H9 (cell line): Measurements from ENCODE around the gene SNAI1. TPM values are rescaled to one million over a fixed set of nuclear protein-coding genes. Genes with fewer than 3 reads are reported as not detected.

Source experiments
- DNase-seq: peaks from one replicate; pipeline ENCODE4 v3.0.0-alpha.2; 2017
- H2AFZ ChIP-seq: one replicate; pipeline ENCODE4 v1.6.1; 2013; ENCODE audit warnings: mild to moderate bottlenecking, low read length, control low read depth, moderate library complexity
- H2AK5ac ChIP-seq: 2 replicates; pipeline ENCODE4 v1.6.1; 2013; ENCODE audit warnings: low read length, control low read depth, mixed read lengths; ENCODE audit not compliant: insufficient read length
- H2BK120ac ChIP-seq: one replicate; pipeline ENCODE4 v1.6.1; 2013; ENCODE audit warnings: low read depth, mild to moderate bottlenecking, low read length, control low read depth, inconsistent platforms; ENCODE audit not compliant: poor library complexity, severe bottlenecking
- H2BK12ac ChIP-seq: 2 replicates; pipeline ENCODE4 v1.6.1; 2013; ENCODE audit warnings: low read length, control low read depth, mixed read lengths, low read depth; ENCODE audit not compliant: insufficient read length
- H2BK15ac ChIP-seq: 2 replicates; pipeline ENCODE4 v1.6.1; 2013; ENCODE audit warnings: low read depth, low read length, control low read depth
- H2BK20ac ChIP-seq: one replicate; pipeline ENCODE4 v1.6.1; 2013; ENCODE audit warnings: low read depth, mild to moderate bottlenecking, low read length, control low read depth, inconsistent platforms; ENCODE audit not compliant: poor library complexity, severe bottlenecking
- H2BK5ac ChIP-seq: 2 replicates; pipeline ENCODE4 v1.6.1; 2013; ENCODE audit warnings: low read length, control low read depth, mixed read lengths; ENCODE audit not compliant: insufficient read length
- H3K14ac ChIP-seq: 2 replicates; pipeline ENCODE4 v1.6.1; 2013; ENCODE audit warnings: low read length, control low read depth; ENCODE audit not compliant: insufficient read depth
- H3K18ac ChIP-seq: 2 replicates; pipeline ENCODE4 v1.6.1; 2013; ENCODE audit warnings: low read depth, mild to moderate bottlenecking, mixed read lengths, low read length, control low read depth; ENCODE audit not compliant: insufficient read length
- H3K23ac ChIP-seq: 2 replicates; pipeline ENCODE4 v1.6.1; 2013; ENCODE audit warnings: low read length, control low read depth, mixed read lengths, low read depth; ENCODE audit not compliant: insufficient read length
- H3K23me2 ChIP-seq: 2 replicates; pipeline ENCODE4 v1.6.1; 2013; ENCODE audit warnings: low read depth, mild to moderate bottlenecking, mixed read lengths, low read length, control low read depth; ENCODE audit not compliant: insufficient read length, poor library complexity, severe bottlenecking
- H3K27ac ChIP-seq: 2 replicates; pipeline ENCODE4 v1.5.1; 2013; ENCODE audit warnings: low read length, control low read depth, mixed read lengths, low read depth; ENCODE audit not compliant: insufficient read length
- H3K27me3 ChIP-seq: 2 replicates; pipeline ENCODE4 v1.6.1; 2013; ENCODE audit warnings: low read length, control low read depth, inconsistent platforms; ENCODE audit not compliant: insufficient read depth
- H3K4ac ChIP-seq: 2 replicates; pipeline ENCODE4 v1.6.1; 2013; ENCODE audit warnings: low read depth, mild to moderate bottlenecking, control low read depth, inconsistent platforms, low read length, moderate library complexity
- H3K4me1 ChIP-seq: 2 replicates; pipeline ENCODE4 v1.6.1; 2013; ENCODE audit warnings: low read length, control low read depth, inconsistent platforms; ENCODE audit not compliant: insufficient read depth
- H3K4me2 ChIP-seq: 2 replicates; pipeline ENCODE4 v1.6.1; 2013; ENCODE audit warnings: low read length, control low read depth, mixed read lengths; ENCODE audit not compliant: insufficient read length, insufficient read depth
- H3K56ac ChIP-seq: 2 replicates; pipeline ENCODE4 v1.6.1; 2013; ENCODE audit warnings: low read depth, mild to moderate bottlenecking, mixed read lengths, low read length, control low read depth; ENCODE audit not compliant: insufficient read length
- H3K79me1 ChIP-seq: 2 replicates; pipeline ENCODE4 v1.6.1; 2013; ENCODE audit warnings: low read depth, mild to moderate bottlenecking, moderate library complexity, low read length, control low read depth, inconsistent platforms; ENCODE audit not compliant: insufficient read depth, poor library complexity, severe bottlenecking
- H3K79me2 ChIP-seq: 2 replicates; pipeline ENCODE4 v1.6.1; 2013; ENCODE audit warnings: low read length, control low read depth, inconsistent platforms; ENCODE audit not compliant: insufficient read depth
- H3K9ac ChIP-seq: 2 replicates; pipeline ENCODE4 v1.6.1; 2013; ENCODE audit warnings: low read length, control low read depth, mixed read lengths; ENCODE audit not compliant: insufficient read length; ENCODE audit errors: extremely low read depth
- H3K9me3 ChIP-seq: one replicate; pipeline ENCODE4 v1.6.1; 2013; ENCODE audit warnings: low read depth, low read length, inconsistent platforms; ENCODE audit not compliant: control insufficient read depth
- H3T11ph ChIP-seq: one replicate; pipeline ENCODE4 v1.6.1; 2013; ENCODE audit warnings: mild to moderate bottlenecking, low read length, control low read depth, inconsistent platforms
- H4K20me1 ChIP-seq: one replicate; pipeline ENCODE4 v1.6.1; 2013; ENCODE audit not compliant: control insufficient read depth, insufficient read length, insufficient read depth
- H4K5ac ChIP-seq: 2 replicates; pipeline ENCODE4 v1.6.1; 2013; ENCODE audit warnings: low read depth, mild to moderate bottlenecking, mixed read lengths, low read length, control low read depth; ENCODE audit not compliant: insufficient read length
- H4K8ac ChIP-seq: replicated peaks from 2 replicates; pipeline ENCODE4 v1.6.1; 2013; ENCODE audit warnings: low read length, control low read depth, mixed read lengths, low read depth; ENCODE audit not compliant: insufficient read length
- H4K91ac ChIP-seq: 2 replicates; pipeline ENCODE4 v1.6.1; 2013; ENCODE audit warnings: low read depth, mild to moderate bottlenecking, moderate library complexity, mixed read lengths, low read length, control low read depth; ENCODE audit not compliant: insufficient read length
- H3K27ac Mint-ChIP-seq, 3 experiments: 2 replicates in 2 of 3; 3 replicates in 1 of 3; pipeline ENCODE4 v1.8.0; 2020 to 2021; ENCODE audit warnings: mixed read lengths in 3 of 3, mild to moderate bottlenecking in 1 of 3, moderate library complexity in 1 of 3
- H3K27me3 Mint-ChIP-seq: 2 replicates; pipeline ENCODE4 v1.8.0; 2021; ENCODE audit warnings: low read depth, mild to moderate bottlenecking, moderate library complexity, mixed read lengths
- H3K36me3 Mint-ChIP-seq, 3 experiments: 2 replicates in 2 of 3; 3 replicates in 1 of 3; pipeline ENCODE4 v1.8.0; 2020 to 2021; ENCODE audit warnings: low read depth in 3 of 3, mixed read lengths in 3 of 3; ENCODE audit not compliant: insufficient read depth in 1 of 3
- H3K4me1 Mint-ChIP-seq, 2 experiments: 2 replicates each; pipeline ENCODE4 v1.8.0; 2020; ENCODE audit warnings: mixed read lengths in 2 of 2
- H3K4me3 Mint-ChIP-seq, 2 experiments: 2 replicates in 1 of 2; 3 replicates in 1 of 2; pipeline ENCODE4 v1.8.0; 2020 to 2021; ENCODE audit warnings: mild to moderate bottlenecking in 2 of 2, mixed read lengths in 2 of 2, moderate library complexity in 1 of 2
- H3K9me3 Mint-ChIP-seq, 2 experiments: 2 replicates in 1 of 2; 3 replicates in 1 of 2; pipeline ENCODE4 v1.8.0; 2020; ENCODE audit warnings: mild to moderate bottlenecking in 2 of 2, mixed read lengths in 2 of 2, moderate library complexity in 1 of 2
- WGBS: extraction: QIAGEN DNeasy Blood & Tissue Kit; methylation state at CpG from one replicate; pipeline ENCODE4 v1.1.7; 2013; ENCODE audit warnings: missing lambda C conversion rate, low lambda C conversion rate, mixed read lengths; ENCODE audit not compliant: insufficient read length; ENCODE audit errors: extremely low coverage; 5-methylcytosine and 5-hydroxymethylcytosine counted together
- total RNA-seq: library from RNA; stranded (reverse); gene quantifications from 2 replicates; pipeline ENCODE4 v1.2.1, GENCODE V29; 2021
- TF ChIP-seq, protein P1 (sequence below): fragments of 200-600 bp; sonication (generic); conservative IDR thresholded peaks from 3 replicates; pipeline ENCODE4 v1.8.0; 2021; ENCODE audit warnings: antibody characterized with exemption, mild to moderate bottlenecking

The SNAI1 gene
- total RNA-seq, 1 experiment from 2014 or later, result 7.0 TPM

DNA sequence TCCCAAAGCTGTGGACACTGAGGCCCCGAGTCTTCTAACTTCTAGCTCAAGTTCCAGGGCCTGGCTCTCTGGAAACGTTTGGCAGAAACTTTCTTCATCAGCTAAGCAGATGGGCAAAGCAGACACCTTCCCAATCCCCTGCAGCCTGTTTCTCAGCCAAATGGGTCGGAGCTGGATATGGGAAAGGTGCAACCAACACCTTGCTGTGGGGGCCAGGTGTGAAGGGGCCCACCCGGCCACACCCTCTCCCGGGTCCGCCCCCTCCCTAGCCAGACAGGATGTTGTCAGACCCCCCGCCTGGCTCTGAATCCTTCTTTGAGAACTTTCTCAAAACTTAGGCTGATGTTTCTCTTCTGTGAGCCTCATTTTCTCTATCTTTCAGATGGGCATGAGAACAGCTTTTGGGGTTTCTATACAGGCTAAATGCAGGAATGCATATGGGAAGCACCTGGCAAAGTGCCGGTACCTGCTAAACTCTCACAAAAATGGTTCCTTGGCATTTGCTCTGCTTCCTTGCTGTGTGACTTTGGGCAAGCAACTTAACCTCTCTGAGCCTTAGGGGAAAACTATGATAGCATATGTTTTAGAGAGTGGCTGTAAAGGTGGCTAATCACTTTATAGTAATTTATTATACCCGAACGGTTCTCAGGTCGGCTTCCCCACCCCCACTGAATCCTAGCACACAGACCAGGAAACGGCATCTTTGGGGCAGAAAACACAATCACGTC lies 1.8 kb downstream of the SNAI1 start:
- Histone ChIP-seq H3K79me1 (no peaks in the 10 kb centered on the region), H2BK20ac (no peak overlapping the region), H3K4me2 (no peak overlapping the region), H4K8ac (no peak overlapping the region), H3K27me3 (peaks cover 2% of the 10 kb centered on the region; the same call in 1 of the 2 replicates), H3K18ac (no peak overlapping the region), H3T11ph (no peak overlapping the region), H4K20me1 (peaks cover 2% of the 10 kb centered on the region), H3K23ac (no peak overlapping the region), H3K9me3 (no peaks in the 10 kb centered on the region), H2BK15ac (no peak overlapping the region), H2BK120ac (no peak overlapping the region), H2BK5ac (no peak overlapping the region), H3K56ac (no peak overlapping the region), H4K5ac (no peak overlapping the region), H3K27ac (no peak overlapping the region), H3K79me2 (no peaks in the 10 kb centered on the region; the same call in 1 of the 2 replicates), H3K4me1 (peaks cover 17% of the 10 kb centered on the region), H3K4ac (no peak overlapping the region), H2AFZ (no peak overlapping the region), H3K23me2 (peaks cover 15% of the 10 kb centered on the region), H3K14ac (no peak overlapping the region), H4K91ac (no peak overlapping the region), H2AK5ac (no peak overlapping the region), H3K9ac (no peak overlapping the region), H2BK12ac (no peak overlapping the region)
- Mint-ChIP-seq H3K36me3 (peaks cover 13 to 37% (median 22%) of the 10 kb centered on the region in 3 experiments; a peak in 6 of 7 replicates), H3K9me3 (peaks cover 0 to 2% of the 10 kb centered on the region in 2 experiments; a peak in 1 of 5 replicates), H3K4me3 (peak overlapping the region; percentile 78 to 95), H3K27me3 (peaks cover 30% of the 10 kb centered on the region), H3K27ac (no peak overlapping the region), H3K4me1 (peaks cover 74 to 90% of the 10 kb centered on the region in 2 experiments)
- no peak for DNase-seq
- TF ChIP-seq, protein P1, sequence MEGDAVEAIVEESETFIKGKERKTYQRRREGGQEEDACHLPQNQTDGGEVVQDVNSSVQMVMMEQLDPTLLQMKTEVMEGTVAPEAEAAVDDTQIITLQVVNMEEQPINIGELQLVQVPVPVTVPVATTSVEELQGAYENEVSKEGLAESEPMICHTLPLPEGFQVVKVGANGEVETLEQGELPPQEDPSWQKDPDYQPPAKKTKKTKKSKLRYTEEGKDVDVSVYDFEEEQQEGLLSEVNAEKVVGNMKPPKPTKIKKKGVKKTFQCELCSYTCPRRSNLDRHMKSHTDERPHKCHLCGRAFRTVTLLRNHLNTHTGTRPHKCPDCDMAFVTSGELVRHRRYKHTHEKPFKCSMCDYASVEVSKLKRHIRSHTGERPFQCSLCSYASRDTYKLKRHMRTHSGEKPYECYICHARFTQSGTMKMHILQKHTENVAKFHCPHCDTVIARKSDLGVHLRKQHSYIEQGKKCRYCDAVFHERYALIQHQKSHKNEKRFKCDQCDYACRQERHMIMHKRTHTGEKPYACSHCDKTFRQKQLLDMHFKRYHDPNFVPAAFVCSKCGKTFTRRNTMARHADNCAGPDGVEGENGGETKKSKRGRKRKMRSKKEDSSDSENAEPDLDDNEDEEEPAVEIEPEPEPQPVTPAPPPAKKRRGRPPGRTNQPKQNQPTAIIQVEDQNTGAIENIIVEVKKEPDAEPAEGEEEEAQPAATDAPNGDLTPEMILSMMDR, result no peak
- WGBS, result no CpG with 5 or more reads among the region's 13 CpGs
